ENCODE results near the gene MRPL52.
"Not testable (repeated sequence)": the region's sequence is repeated elsewhere in the genome, so short reads cannot be mapped to it uniquely, and the experiment has no call there.

The MRPL52 gene

GRCh38 chr14:22808388-22809209 is 21.1 kb upstream of the MRPL52 start:
- no peak for DNase-seq (ENCODE audit: low read depth in 3 of 3)

DNA sequence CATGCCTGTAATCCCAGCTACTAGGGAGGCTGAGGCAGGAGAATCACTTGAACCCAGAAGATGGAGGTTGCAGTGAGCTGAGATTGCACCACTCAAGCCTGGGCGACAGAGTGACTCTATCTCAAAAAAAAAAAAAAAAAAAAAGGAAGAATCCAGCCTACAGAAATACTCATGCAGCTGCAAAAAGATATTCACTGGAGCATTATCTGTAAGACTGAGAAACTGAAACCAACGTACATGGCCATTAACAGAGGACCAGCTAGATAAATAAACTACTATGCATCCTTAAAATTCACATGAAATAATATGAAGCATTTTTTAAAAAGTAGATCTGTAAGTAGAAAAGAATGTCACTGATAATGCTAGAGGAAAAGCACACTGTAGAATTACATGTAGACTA is 18.0 kb upstream of the MRPL52 start:
- DNase-seq (ENCODE audit: low read depth in 3 of 3): no peak

DNA sequence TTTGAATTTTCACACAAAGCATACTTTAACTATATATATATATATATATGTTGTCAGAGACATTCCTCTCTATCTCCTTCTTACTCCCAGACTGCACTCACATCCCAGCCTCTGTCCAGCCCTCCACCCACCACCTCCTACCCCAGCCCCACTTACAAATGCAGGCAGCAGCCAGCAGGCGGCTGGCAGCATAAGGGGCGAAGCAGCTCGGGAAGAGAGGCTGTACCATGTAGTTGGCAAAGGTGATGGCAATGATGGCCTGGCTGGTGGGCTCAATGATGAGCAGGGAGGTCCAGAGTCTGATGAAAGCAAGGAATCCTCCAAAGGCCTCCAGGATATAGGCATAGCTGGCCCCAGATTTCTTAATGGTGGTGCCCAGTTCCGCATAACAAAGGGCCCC is 16.9 kb upstream of the MRPL52 start:
- no peak for DNase-seq (ENCODE audit: low read depth in 3 of 3)

DNA sequence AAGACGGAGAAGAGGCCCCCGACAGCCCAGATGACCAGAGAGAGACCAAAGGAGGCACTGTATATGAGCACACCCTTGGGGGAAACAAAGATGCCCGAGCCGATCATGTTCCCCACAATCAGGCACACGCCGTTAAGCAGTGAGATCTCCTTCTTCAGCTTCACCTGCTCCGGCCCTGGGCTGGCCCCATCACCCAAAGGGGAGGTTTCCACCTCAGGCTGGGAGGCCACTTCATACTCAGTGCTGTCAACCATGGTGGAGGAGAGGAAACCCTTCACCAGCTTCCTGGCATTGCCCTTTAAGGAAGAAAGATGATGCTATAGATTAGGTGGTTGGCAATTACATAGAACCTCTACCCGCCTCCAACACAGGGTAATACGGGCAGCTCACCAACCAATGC is 16.5 kb upstream of the MRPL52 start:
- no peak for DNase-seq (ENCODE audit: low read depth in 3 of 3)

GRCh38 chr14:22814373-22814772 is 15.3 kb upstream of the MRPL52 start:
- no peak for DNase-seq (ENCODE audit: low read depth in 3 of 3)

GRCh38 chr14:22814941-22815713 is 14.6 kb upstream of the MRPL52 start, which contains the start of gene SLC7A7:
TSS of gene SLC7A7 (minus strand) at chr14:22815435. CDS start at chr14:22813398, 2,037 bp downstream.
- DNase-seq (ENCODE audit: low read depth in 3 of 3): no peak

- DNase-seq (ENCODE audit: low read depth in 3 of 3): no peak
Measured at GRCh38 chr14:22819151-22819988, 10.3 kb upstream of the MRPL52 start.

- no peak for DNase-seq (ENCODE audit: low read depth in 3 of 3)
Measured at GRCh38 chr14:22820731-22821130, 9.0 kb upstream of the MRPL52 start.

- DNase-seq (ENCODE audit: low read depth in 3 of 3): no peak
Measured at GRCh38 chr14:22821193-22822015, 8.3 kb upstream of the MRPL52 start.

- DNase-seq (ENCODE audit: low read depth in 3 of 3): no peak
Measured at GRCh38 chr14:22822016-22822570, 7.6 kb upstream of the MRPL52 start.

GRCh38 chr14:22822571-22823098 is 7.1 kb upstream of the MRPL52 start:
- DNase-seq (ENCODE audit: low read depth in 3 of 3): peak; percentile 40 to 49 (median 42)

- DNase-seq (ENCODE audit: low read depth in 3 of 3): no peak
Measured at GRCh38 chr14:22824711-22825359, 4.9 kb upstream of the MRPL52 start.

DNA sequence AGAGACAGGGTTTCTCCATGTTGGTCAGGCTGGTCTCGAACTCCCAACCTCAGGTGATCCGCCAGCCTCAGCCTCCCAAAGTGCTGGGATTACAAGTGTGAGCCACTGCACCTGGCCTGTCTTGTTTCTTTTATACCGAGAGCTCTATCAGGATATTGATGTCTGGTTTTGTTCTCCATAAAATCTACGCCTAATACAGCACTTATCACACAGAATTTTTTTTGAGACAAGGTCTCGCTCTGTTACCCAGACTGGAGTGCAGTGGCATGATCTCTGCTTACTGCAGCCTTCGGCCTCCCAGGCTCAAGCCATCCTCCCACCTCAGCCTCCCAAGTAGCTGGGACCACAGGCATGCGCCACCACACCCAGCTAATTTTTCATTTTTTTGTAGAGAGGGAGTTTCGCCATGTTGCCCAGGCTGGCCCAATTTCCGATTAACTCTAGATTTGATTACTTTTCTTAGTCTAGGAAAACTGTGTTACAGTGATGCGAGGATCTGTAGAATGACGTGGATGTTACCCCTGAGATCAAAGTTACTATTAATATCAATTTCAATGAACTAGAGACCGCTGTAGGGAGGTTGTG is 519 bp upstream of the MRPL52 start:
- DNase-seq (ENCODE audit: low read depth in 3 of 3): not testable (repeated sequence)

- no peak for DNase-seq (ENCODE audit: low read depth in 3 of 3)
Measured at GRCh38 chr14:22830443-22831010, 840 bp downstream of the MRPL52 start.

- DNase-seq (ENCODE audit: low read depth in 3 of 3): no peak
Measured at GRCh38 chr14:22835505-22835904, 5.8 kb downstream of the MRPL52 start.

- no peak for DNase-seq (ENCODE audit: low read depth in 3 of 3)
Measured at GRCh38 chr14:22836301-22837113, 6.8 kb downstream of the MRPL52 start, which contains the start of gene MMP14. TSS of gene MMP14 (plus strand) at chr14:22836585. CDS start at chr14:22836818, 233 bp downstream.

DNA sequence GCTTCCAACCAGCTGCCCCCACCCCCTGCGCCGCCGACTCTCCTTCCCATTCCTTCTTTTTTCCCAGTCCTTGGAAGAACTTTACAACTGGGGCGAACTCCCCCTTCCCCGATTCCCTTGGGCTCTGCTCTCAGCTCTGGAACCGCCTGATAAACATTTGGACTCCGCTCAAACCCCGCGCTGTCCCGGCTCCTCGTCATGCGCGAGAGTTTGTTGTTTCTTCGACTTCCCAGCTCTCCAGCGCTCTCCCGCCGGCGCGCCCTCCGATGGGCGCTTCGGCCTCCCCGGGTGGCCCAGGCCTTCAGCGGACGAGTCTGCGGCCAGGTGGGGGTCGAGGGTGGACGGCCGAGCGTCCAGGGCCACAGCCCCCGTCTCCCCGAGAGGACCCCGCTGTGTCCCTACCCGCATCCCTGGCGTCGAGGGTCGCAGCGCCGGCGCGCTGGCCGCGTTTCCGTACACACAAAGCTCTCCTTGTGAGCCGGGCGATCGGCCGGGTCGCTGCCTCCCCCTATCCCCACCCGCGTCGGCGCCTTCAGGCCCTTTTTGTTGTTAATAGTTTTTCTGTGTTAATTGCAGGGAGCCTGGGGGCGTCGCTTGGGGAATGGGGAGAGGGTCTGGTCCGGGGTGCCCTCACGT is 7.5 kb downstream of the MRPL52 start:
- no peak for DNase-seq (ENCODE audit: low read depth in 3 of 3)
